Neural cell (in vitro differentiated cells): ENCODE data around the gene CACNA1D.

Source experiments
- CTCF ChIP-seq: fragments of 450-650 bp; IDR thresholded peaks from 2 replicates; pipeline ENCODE4 v1.5.1; 2014; ENCODE audit warnings: antibody characterized with exemption, mild to moderate bottlenecking, moderate library complexity; ENCODE audit not compliant: poor library complexity, severe bottlenecking
- POLR2AphosphoS5 ChIP-seq: IDR thresholded peaks from 2 replicates; pipeline ENCODE4 v1.6.1; 2012

GRCh38 chr3:53731934-53732624, 237.7 kb downstream of the CACNA1D start:
- TF ChIP-seq CTCF (no peak), POLR2AphosphoS5 (no peak)
